Activated naive CD4-positive, alpha-beta T cell treated with anti-CD3 and anti-CD28 coated beads for 36 hours (primary cell): ENCODE results near the gene APOLD1. TPM values are rescaled to one million over a fixed set of nuclear protein-coding genes. Genes with fewer than 3 reads are reported as not detected.
A peak's percentile ranks its signal among the peaks of the same experiment; 100 is the strongest.
"Not testable (repeated sequence)": the region's sequence is repeated elsewhere in the genome, so short reads cannot be mapped to it uniquely, and the experiment has no call there.

ENCODE experiments used
- CTCF ChIA-PET: fragments of 350-600 bp; sonication (Branson Sonifier 250); formaldehyde crosslinking; loops from one replicate; lab custom pipeline; 2021; ENCODE audit warnings: antibody characterized with exemption; lab: Charles Lee
- DNase-seq: peaks from one replicate; pipeline ENCODE4 v3.0.0-alpha.2; 2020
- H3K27ac Mint-ChIP-seq: one replicate; pipeline ENCODE4 v1.8.0; 2021; ENCODE audit warnings: mild to moderate bottlenecking, mixed read lengths
- H3K27me3 Mint-ChIP-seq: one replicate; pipeline ENCODE4 v1.8.0; 2021; ENCODE audit warnings: low read depth, mixed read lengths
- H3K36me3 Mint-ChIP-seq: one replicate; pipeline ENCODE4 v1.8.0; 2021; ENCODE audit warnings: low read depth, mixed read lengths
- H3K4me1 Mint-ChIP-seq: one replicate; pipeline ENCODE4 v1.8.0; 2021; ENCODE audit warnings: low read depth, mixed read lengths
- H3K4me3 Mint-ChIP-seq: one replicate; pipeline ENCODE4 v1.8.0; 2021; ENCODE audit warnings: mild to moderate bottlenecking, moderate library complexity, mixed read lengths
- H3K9me3 Mint-ChIP-seq: one replicate; pipeline ENCODE4 v1.8.0; 2021; ENCODE audit warnings: mixed read lengths
- intact Hi-C: fragments of 100-400 bp; cut with micrococcal nuclease; formaldehyde crosslinking; loops from one replicate; pipeline ENCODE4 v1.15.1; 2023
- total RNA-seq, 2 experiments: library from RNA; stranded (reverse); gene quantifications; one replicate each; pipeline ENCODE4 v1.2.3, GENCODE V29; 2021

Gene APOLD1
- 1 to 10 TPM in 1 of 2 experiments, under 1 TPM in 1; 0.88 to 1.3 TPM for total RNA-seq

GRCh38 chr12:12784911-12785814 lies at the start of gene APOLD1:
APOLD1 (plus strand) TSS chr12:12785659; CDS start chr12:12785692, 33 bp downstream.
- Mint-ChIP-seq H3K27ac (peak within 1 kb of the TSS; percentile 36), H3K36me3 (no peaks in the 10 kb centered on the region), H3K4me3 (peak within 1 kb of the TSS; percentile 83), H3K4me1 (peaks cover 27% of the 10 kb centered on the region), H3K9me3 (no peaks in the 10 kb centered on the region), H3K27me3 (no peaks in the 10 kb centered on the region)
- intact Hi-C loops = no loop called here
- peak; percentile 8 for DNase-seq
- CTCF ChIA-PET = interaction anchor here (1.4 to 1.5 kb wide), 2 partner anchors 48 to 52 kb away, joined by 4 read pairs; no protein-coding TSS in a partner anchor

GRCh38 chr12:12736759-12737676 lies 48.4 kb upstream of the APOLD1 start:
- peaks cover 27% of the 10 kb centered on the region for H3K4me1 Mint-ChIP-seq
- intact Hi-C loops = loop anchor here (1.0 kb wide), 4 partner anchors 11 to 361 kb away; no protein-coding TSS in a partner anchor
- CTCF ChIA-PET = interaction anchor here (0.5 to 3.2 kb wide), 57 partner anchors 9 to 1089 kb away, joined by 3 to 31 read pairs (median 4); partner anchors contain the start of genes CDKN1B, DDX47 and GPRC5A
- no peaks in the 10 kb centered on the region for H3K9me3 Mint-ChIP-seq
- H3K4me3 Mint-ChIP-seq = peak overlapping the region; percentile 47
- peaks cover 2% of the 10 kb centered on the region for H3K36me3 Mint-ChIP-seq
- DNase-seq = peak; percentile 55
- H3K27me3 Mint-ChIP-seq = no peaks in the 10 kb centered on the region
- H3K27ac Mint-ChIP-seq = peak overlapping the region; percentile 59

GRCh38 chr12:12738152-12738551 lies 47.3 kb upstream of the APOLD1 start:
- H3K27ac Mint-ChIP-seq, H3K4me3 Mint-ChIP-seq, H3K27me3 Mint-ChIP-seq, DNase-seq, intact Hi-C loops, H3K9me3 Mint-ChIP-seq, H3K36me3 Mint-ChIP-seq: not testable (repeated sequence)
- peaks cover 26% of the 10 kb centered on the region for H3K4me1 Mint-ChIP-seq
- CTCF ChIA-PET = interaction anchor here (0.5 to 2.9 kb wide), 12 partner anchors 11 to 402 kb away, joined by 3 to 31 read pairs (median 4); partner anchors contain the start of gene CDKN1B

- DNase-seq = no peak
- Mint-ChIP-seq H3K4me1 (peaks cover 16% of the 10 kb centered on the region), H3K9me3 (no peaks in the 10 kb centered on the region), H3K36me3 (peaks cover 5% of the 10 kb centered on the region), H3K27me3 (no peaks in the 10 kb centered on the region), H3K4me3 (no peak overlapping the region), H3K27ac (no peak overlapping the region)
- intact Hi-C loops = loop anchor here (5.0 kb wide), 1 partner anchor 614 kb away; no protein-coding TSS in a partner anchor
- CTCF ChIA-PET = interaction anchor here (0.6 to 1.1 kb wide), 2 partner anchors 48 to 190 kb away, joined by 3 read pairs; no protein-coding TSS in a partner anchor
These were observed 43.8 kb upstream of the APOLD1 start for GRCh38 chr12:12741660-12742059.

GRCh38 chr12:12744546-12745305 lies 40.7 kb upstream of the APOLD1 start:
- no peak overlapping the region for H3K4me3 Mint-ChIP-seq
- H3K9me3 Mint-ChIP-seq = no peaks in the 10 kb centered on the region
- CTCF ChIA-PET = interaction anchor here (0.6 to 3.8 kb wide), 2 partner anchors 8 to 385 kb away, joined by 5 to 26 read pairs; no protein-coding TSS in a partner anchor
- H3K27me3 Mint-ChIP-seq = no peaks in the 10 kb centered on the region
- H3K4me1 Mint-ChIP-seq = peaks cover 4% of the 10 kb centered on the region
- H3K27ac Mint-ChIP-seq = no peak overlapping the region
- H3K36me3 Mint-ChIP-seq = peaks cover 6% of the 10 kb centered on the region
- intact Hi-C loops = loop anchor here (5.0 kb wide), 1 partner anchor 617 kb away; no protein-coding TSS in a partner anchor
- no peak for DNase-seq

- Mint-ChIP-seq H3K36me3 (peaks cover 7% of the 10 kb centered on the region), H3K27ac (no peak overlapping the region)
- CTCF ChIA-PET = interaction anchor here (3.8 kb wide), 1 partner anchor 9 kb away, joined by 26 read pairs; no protein-coding TSS in a partner anchor
These were observed 39.8 kb upstream of the APOLD1 start for GRCh38 chr12:12745576-12746211.

GRCh38 chr12:12747278-12747677 lies 38.2 kb upstream of the APOLD1 start:
- peaks cover 5% of the 10 kb centered on the region for H3K36me3 Mint-ChIP-seq
- H3K4me1 Mint-ChIP-seq = no peaks in the 10 kb centered on the region
- DNase-seq = no peak
- H3K27me3 Mint-ChIP-seq = no peaks in the 10 kb centered on the region
- CTCF ChIA-PET = interaction anchor here (0.6 to 3.8 kb wide), 3 partner anchors 11 to 102 kb away, joined by 3 to 26 read pairs (median 3); no protein-coding TSS in a partner anchor
- H3K4me3 Mint-ChIP-seq = no peak overlapping the region
- H3K9me3 Mint-ChIP-seq = no peaks in the 10 kb centered on the region
- intact Hi-C loops = no loop called here
- no peak overlapping the region for H3K27ac Mint-ChIP-seq

More at GRCh38 chr12:12745576-12746211, 39.8 kb upstream of the APOLD1 start:
- Mint-ChIP-seq H3K4me1 (peaks cover 4% of the 10 kb centered on the region), H3K9me3 (no peaks in the 10 kb centered on the region), H3K27me3 (no peaks in the 10 kb centered on the region), H3K4me3 (no peak overlapping the region)
- intact Hi-C loops = no loop called here
- no peak for DNase-seq

GRCh38 chr12:12748044-12748443 lies 37.4 kb upstream of the APOLD1 start:
- intact Hi-C loops = no loop called here
- Mint-ChIP-seq H3K4me1 (no peaks in the 10 kb centered on the region), H3K36me3 (peaks cover 5% of the 10 kb centered on the region), H3K27ac (no peak overlapping the region), H3K9me3 (no peaks in the 10 kb centered on the region), H3K27me3 (no peaks in the 10 kb centered on the region), H3K4me3 (no peak overlapping the region)
- CTCF ChIA-PET = interaction anchor here (3.8 kb wide), 1 partner anchor 12 kb away, joined by 26 read pairs; no protein-coding TSS in a partner anchor
- DNase-seq = no peak

GRCh38 chr12:12749433-12749832 lies 36.0 kb upstream of the APOLD1 start:
- Mint-ChIP-seq H3K4me1 (no peaks in the 10 kb centered on the region), H3K27me3 (no peaks in the 10 kb centered on the region), H3K36me3 (peaks cover 4% of the 10 kb centered on the region), H3K4me3 (no peak overlapping the region), H3K27ac (no peak overlapping the region), H3K9me3 (no peaks in the 10 kb centered on the region)
- no peak for DNase-seq
- CTCF ChIA-PET = no interaction called here
- intact Hi-C loops = no loop called here

GRCh38 chr12:12755923-12756322 lies 29.5 kb upstream of the APOLD1 start:
- Mint-ChIP-seq H3K4me3 (no peak overlapping the region), H3K9me3 (no peaks in the 10 kb centered on the region), H3K27ac (no peak overlapping the region), H3K4me1 (no peaks in the 10 kb centered on the region), H3K27me3 (no peaks in the 10 kb centered on the region), H3K36me3 (no peaks in the 10 kb centered on the region)
- intact Hi-C loops = no loop called here
- DNase-seq = no peak
- CTCF ChIA-PET = interaction anchor here (1.2 to 1.6 kb wide), 2 partner anchors 19 to 81 kb away, joined by 3 to 8 read pairs; no protein-coding TSS in a partner anchor
